ENCODE measurements around the gene GRM7. TPM values are rescaled to one million over a fixed set of nuclear protein-coding genes. Genes with fewer than 3 reads are reported as not detected.

The GRM7 gene
- total RNA-seq, 2 experiments from 2014 or later: not detected

DNA sequence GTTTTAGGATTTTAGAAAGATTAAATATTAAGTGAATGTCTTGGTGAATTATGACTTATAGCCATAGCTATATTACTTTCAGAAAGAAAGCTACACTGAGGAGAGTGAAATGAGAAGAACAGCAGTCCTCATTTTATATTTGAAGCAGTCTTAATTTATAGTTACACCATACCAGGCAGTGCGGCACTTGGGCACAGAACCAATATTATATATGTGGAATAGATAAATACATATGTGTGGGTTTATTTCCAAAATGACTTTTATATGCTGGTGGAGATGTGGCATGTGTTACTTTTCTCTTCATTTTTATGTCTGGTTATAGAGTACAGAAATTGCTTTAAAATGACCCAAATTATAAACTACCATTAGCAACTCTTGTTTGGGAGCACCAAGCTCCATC is 759.5 kb downstream of the GRM7 start:
- no peaks in the 10 kb centered on the region for H3K4me1 Mint-ChIP-seq
- no peaks in the 10 kb centered on the region for H3K36me3 Mint-ChIP-seq (ENCODE audit: low read depth)
- CTCF ChIA-PET: no interaction called here
- H3K9me3 Mint-ChIP-seq (ENCODE audit: low read depth): no peaks in the 10 kb centered on the region
- ATAC-seq (no peak), DNase-seq (no peak)
- no peaks in the 10 kb centered on the region for H3K27me3 Mint-ChIP-seq
- intact Hi-C loops (cut with DNase I, micrococcal nuclease): no loop called here
- H3K27ac Mint-ChIP-seq: no peak overlapping the region
- POLR2A ChIA-PET: no interaction called here
- H3K4me3 Mint-ChIP-seq: no peak overlapping the region

GRCh38 chr3:7621046-7621630 is 760.2 kb downstream of the GRM7 start:
- H3K27me3 Mint-ChIP-seq: no peaks in the 10 kb centered on the region
- DNase-seq (no peak), ATAC-seq (no peak)
- H3K36me3 Mint-ChIP-seq (ENCODE audit: low read depth): no peaks in the 10 kb centered on the region
- no peaks in the 10 kb centered on the region for H3K9me3 Mint-ChIP-seq (ENCODE audit: low read depth)
- intact Hi-C loops (cut with DNase I, micrococcal nuclease): no loop called here
- no peak overlapping the region for H3K4me3 Mint-ChIP-seq
- no peaks in the 10 kb centered on the region for H3K4me1 Mint-ChIP-seq
- ChIA-PET POLR2A (no interaction called here), CTCF (no interaction called here)
- H3K27ac Mint-ChIP-seq: no peak overlapping the region

DNA sequence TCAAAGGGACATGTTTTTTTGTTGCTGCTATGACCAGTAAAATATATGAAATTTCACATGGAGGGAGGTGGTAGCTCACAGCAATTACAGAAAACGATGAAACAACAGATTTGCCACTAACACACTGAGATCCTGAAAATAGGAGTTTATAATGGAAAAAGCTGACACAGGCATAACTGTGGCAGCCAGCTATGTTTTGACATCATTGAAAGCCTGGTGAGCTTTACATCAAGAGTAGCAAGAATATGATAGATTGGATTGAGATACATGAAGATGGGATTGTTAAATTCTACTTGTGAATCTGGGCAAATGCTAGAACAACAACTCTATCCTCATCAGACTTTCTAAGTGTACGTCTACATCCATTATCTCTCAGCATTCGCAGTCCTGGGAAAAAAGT is 760.7 kb downstream of the GRM7 start:
- Mint-ChIP-seq H3K9me3 (ENCODE audit: low read depth) (no peaks in the 10 kb centered on the region), H3K27ac (no peak overlapping the region), H3K27me3 (no peaks in the 10 kb centered on the region), H3K36me3 (ENCODE audit: low read depth) (no peaks in the 10 kb centered on the region), H3K4me1 (no peaks in the 10 kb centered on the region), H3K4me3 (no peak overlapping the region)
- DNase-seq (no peak), ATAC-seq (no peak)
- CTCF ChIA-PET: no interaction called here
- intact Hi-C loops (cut with DNase I, micrococcal nuclease): no loop called here
- POLR2A ChIA-PET: no interaction called here

DNA sequence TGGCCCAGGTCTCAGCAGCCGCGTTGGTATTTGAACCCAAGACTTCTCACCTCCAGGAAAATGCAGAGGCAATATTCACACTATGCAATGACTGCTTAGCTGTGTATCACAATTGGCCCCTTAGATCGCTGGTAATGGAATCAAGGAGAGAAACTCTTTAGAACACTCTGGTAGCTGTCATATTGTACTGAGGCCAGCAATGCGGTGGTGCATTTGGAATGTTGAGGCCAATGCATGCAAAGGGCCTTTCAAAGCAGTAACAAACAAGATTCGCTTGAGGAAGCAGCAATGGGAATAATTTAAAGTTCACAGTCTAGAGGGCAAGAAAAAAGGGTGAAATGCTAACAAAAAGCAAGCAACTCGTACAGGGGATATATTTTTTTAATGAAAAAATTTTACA is 764.1 kb downstream of the GRM7 start:
- DNase-seq (no peak), ATAC-seq (no peak)
- CTCF ChIA-PET: no interaction called here
- POLR2A ChIA-PET: no interaction called here
- Mint-ChIP-seq H3K27me3 (no peaks in the 10 kb centered on the region), H3K4me1 (no peaks in the 10 kb centered on the region), H3K9me3 (ENCODE audit: low read depth) (no peaks in the 10 kb centered on the region), H3K4me3 (no peak overlapping the region), H3K27ac (no peak overlapping the region), H3K36me3 (ENCODE audit: low read depth) (no peaks in the 10 kb centered on the region)
- intact Hi-C loops (cut with DNase I, micrococcal nuclease): no loop called here

DNA sequence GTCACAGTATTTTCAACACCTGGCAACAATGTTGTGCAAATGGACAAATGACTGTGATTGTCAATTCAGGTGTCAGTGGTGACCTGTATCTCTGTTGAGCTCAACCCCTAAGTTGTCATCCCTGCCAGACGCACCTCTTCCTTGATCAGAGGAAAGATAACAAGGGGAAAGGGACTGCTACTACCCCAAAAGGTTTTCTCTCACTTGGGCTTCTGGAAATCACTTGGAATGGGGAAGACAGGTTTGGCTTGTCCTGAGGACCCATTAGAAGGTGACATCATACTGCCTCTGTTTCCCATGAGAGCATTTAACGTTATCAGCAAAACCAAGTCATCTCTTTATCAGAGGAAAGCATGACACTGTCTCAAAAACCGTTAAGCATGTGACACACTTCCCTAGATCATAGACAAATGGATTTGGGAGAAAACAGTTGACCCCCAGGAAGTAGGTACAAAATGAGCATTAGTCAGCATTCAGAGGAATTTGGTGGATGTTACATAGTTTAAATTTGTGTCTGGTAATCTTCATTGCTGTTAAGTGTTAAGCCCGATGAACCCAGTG is 769.5 kb downstream of the GRM7 start:
- no peaks in the 10 kb centered on the region for H3K27me3 Mint-ChIP-seq
- no peak overlapping the region for H3K4me3 Mint-ChIP-seq
- intact Hi-C loops (cut with DNase I, micrococcal nuclease): no loop called here
- H3K9me3 Mint-ChIP-seq (ENCODE audit: low read depth): no peaks in the 10 kb centered on the region
- H3K27ac Mint-ChIP-seq: no peak overlapping the region
- no peaks in the 10 kb centered on the region for H3K4me1 Mint-ChIP-seq
- H3K36me3 Mint-ChIP-seq (ENCODE audit: low read depth): no peaks in the 10 kb centered on the region
- no peak for DNase-seq
- no peak for ATAC-seq
- ChIA-PET CTCF (no interaction called here), POLR2A (no interaction called here)

- H3K4me1 Mint-ChIP-seq: no peaks in the 10 kb centered on the region
- intact Hi-C loops (cut with DNase I, micrococcal nuclease): no loop called here
- H3K36me3 Mint-ChIP-seq (ENCODE audit: low read depth): no peaks in the 10 kb centered on the region
- no peak for DNase-seq
- H3K27me3 Mint-ChIP-seq: no peaks in the 10 kb centered on the region
- ChIA-PET CTCF (no interaction called here), POLR2A (no interaction called here)
- no peak overlapping the region for H3K4me3 Mint-ChIP-seq
- no peak overlapping the region for H3K27ac Mint-ChIP-seq
- no peaks in the 10 kb centered on the region for H3K9me3 Mint-ChIP-seq (ENCODE audit: low read depth)
- ATAC-seq: no peak
Observed at GRCh38 chr3:7630925-7631324, 770.0 kb downstream of the GRM7 start.

DNA sequence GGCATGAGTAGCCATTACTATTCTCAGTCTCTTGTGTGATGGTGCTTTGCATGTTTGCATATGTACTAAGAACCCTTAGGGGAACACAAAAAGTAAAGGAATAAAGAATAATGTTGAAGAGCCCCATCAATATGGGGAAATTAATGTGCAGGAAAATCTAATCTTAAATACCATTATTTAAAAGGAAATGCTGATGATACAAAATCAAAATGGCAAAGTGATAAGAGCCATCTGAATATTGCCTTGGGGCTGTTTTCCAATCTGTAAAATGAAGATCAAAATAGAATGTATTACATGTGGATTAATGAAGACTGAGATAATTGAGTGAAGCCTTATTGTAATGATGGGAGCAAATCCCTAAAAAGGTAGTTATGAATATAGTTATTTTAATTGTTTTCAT is 771.4 kb downstream of the GRM7 start:
- Mint-ChIP-seq H3K4me3 (no peak overlapping the region), H3K27me3 (no peaks in the 10 kb centered on the region), H3K36me3 (ENCODE audit: low read depth) (no peaks in the 10 kb centered on the region), H3K9me3 (ENCODE audit: low read depth) (no peaks in the 10 kb centered on the region), H3K4me1 (no peaks in the 10 kb centered on the region), H3K27ac (no peak overlapping the region)
- intact Hi-C loops (cut with DNase I, micrococcal nuclease): no loop called here
- ATAC-seq: no peak
- ChIA-PET POLR2A (no interaction called here), CTCF (no interaction called here)
- DNase-seq: no peak

- CTCF ChIA-PET: no interaction called here
- H3K36me3 Mint-ChIP-seq (ENCODE audit: low read depth): no peaks in the 10 kb centered on the region
- intact Hi-C loops (cut with DNase I, micrococcal nuclease): no loop called here
- no peak overlapping the region for H3K27ac Mint-ChIP-seq
- ATAC-seq (no peak), DNase-seq (no peak)
- POLR2A ChIA-PET: no interaction called here
- no peak overlapping the region for H3K4me3 Mint-ChIP-seq
- peaks cover 2% of the 10 kb centered on the region for H3K27me3 Mint-ChIP-seq
- H3K9me3 Mint-ChIP-seq (ENCODE audit: low read depth): no peaks in the 10 kb centered on the region
- no peaks in the 10 kb centered on the region for H3K4me1 Mint-ChIP-seq
Observed at GRCh38 chr3:7637694-7638093, 776.8 kb downstream of the GRM7 start.

- Mint-ChIP-seq H3K27me3 (peaks cover 2% of the 10 kb centered on the region), H3K36me3 (ENCODE audit: low read depth) (no peaks in the 10 kb centered on the region), H3K4me3 (no peak overlapping the region), H3K27ac (no peak overlapping the region), H3K4me1 (no peaks in the 10 kb centered on the region), H3K9me3 (ENCODE audit: low read depth) (no peaks in the 10 kb centered on the region)
- DNase-seq (no peak), ATAC-seq (no peak)
- CTCF ChIA-PET: no interaction called here
- intact Hi-C loops (cut with DNase I, micrococcal nuclease): no loop called here
- POLR2A ChIA-PET: no interaction called here
Observed at GRCh38 chr3:7638103-7638502, 777.2 kb downstream of the GRM7 start.

- POLR2A ChIA-PET: no interaction called here
- H3K4me1 Mint-ChIP-seq: no peaks in the 10 kb centered on the region
- intact Hi-C loops (cut with DNase I, micrococcal nuclease): no loop called here
- H3K4me3 Mint-ChIP-seq: no peak overlapping the region
- H3K27ac Mint-ChIP-seq: no peak overlapping the region
- ATAC-seq (no peak), DNase-seq (no peak)
- CTCF ChIA-PET: no interaction called here
- H3K27me3 Mint-ChIP-seq: peaks cover 2% of the 10 kb centered on the region
- no peaks in the 10 kb centered on the region for H3K9me3 Mint-ChIP-seq (ENCODE audit: low read depth)
- no peaks in the 10 kb centered on the region for H3K36me3 Mint-ChIP-seq (ENCODE audit: low read depth)
Observed at GRCh38 chr3:7640787-7641186, 779.9 kb downstream of the GRM7 start.

DNA sequence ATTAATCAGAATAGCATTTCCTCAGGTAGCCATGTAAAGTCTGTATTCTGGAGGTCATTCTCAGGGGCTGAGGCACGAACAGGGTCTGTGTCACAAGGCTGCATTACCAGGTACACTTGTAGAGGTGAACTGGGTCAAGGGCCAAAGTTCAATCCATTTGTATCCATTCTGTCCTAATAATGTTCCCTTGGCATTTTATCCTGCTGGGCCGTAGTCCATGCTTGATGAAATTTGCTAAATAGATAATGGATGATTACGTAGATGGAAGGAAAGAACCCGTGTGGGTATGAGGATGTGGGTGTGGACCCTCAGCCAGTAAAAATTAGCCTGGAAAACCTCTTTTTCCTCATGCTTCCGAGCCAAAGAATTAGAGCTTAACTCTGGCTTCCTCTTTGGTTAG is 785.9 kb downstream of the GRM7 start:
- peaks cover 2% of the 10 kb centered on the region for H3K9me3 Mint-ChIP-seq (ENCODE audit: low read depth)
- CTCF ChIA-PET: interaction anchor here (1.1 kb wide), 1 partner anchor 771 kb away, joined by 3 read pairs; no protein-coding TSS in a partner anchor
- no peak for DNase-seq
- H3K4me1 Mint-ChIP-seq: no peaks in the 10 kb centered on the region
- no peak overlapping the region for H3K27ac Mint-ChIP-seq
- intact Hi-C loops (cut with DNase I, micrococcal nuclease): no loop called here
- H3K27me3 Mint-ChIP-seq: peaks cover 2% of the 10 kb centered on the region
- POLR2A ChIA-PET: no interaction called here
- no peaks in the 10 kb centered on the region for H3K36me3 Mint-ChIP-seq (ENCODE audit: low read depth)
- ATAC-seq: no peak
- no peak overlapping the region for H3K4me3 Mint-ChIP-seq

GRCh38 chr3:7650466-7650865 is 789.6 kb downstream of the GRM7 start:
- Mint-ChIP-seq H3K27me3 (peaks cover 4% of the 10 kb centered on the region), H3K4me1 (no peaks in the 10 kb centered on the region), H3K36me3 (ENCODE audit: low read depth) (no peaks in the 10 kb centered on the region), H3K9me3 (ENCODE audit: low read depth) (peaks cover 2% of the 10 kb centered on the region), H3K4me3 (no peak overlapping the region), H3K27ac (no peak overlapping the region)
- DNase-seq: no peak
- ChIA-PET CTCF (no interaction called here), POLR2A (no interaction called here)
- intact Hi-C loops (cut with DNase I, micrococcal nuclease): no loop called here
- no peak for ATAC-seq

DNA sequence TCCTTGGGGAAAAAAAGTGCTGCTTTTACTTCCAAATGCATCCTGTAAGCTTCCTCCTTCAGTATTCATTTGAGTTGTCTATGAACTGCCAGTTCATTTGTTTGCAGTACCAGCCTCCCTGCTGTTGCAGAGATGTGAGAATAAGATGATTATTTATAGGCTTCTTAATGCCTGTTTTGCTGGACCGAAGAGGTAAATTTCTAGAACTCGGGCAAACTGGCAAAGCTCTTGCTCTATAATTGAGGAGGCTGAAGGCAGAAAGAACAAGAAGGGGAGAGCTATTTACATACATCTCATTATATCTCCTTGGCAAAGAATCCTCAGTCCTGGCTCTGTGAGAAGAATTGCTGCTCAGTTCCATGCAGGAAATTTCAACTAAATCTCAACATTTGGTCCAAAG is 790.4 kb downstream of the GRM7 start:
- Mint-ChIP-seq H3K27me3 (peaks cover 4% of the 10 kb centered on the region), H3K9me3 (ENCODE audit: low read depth) (peaks cover 2% of the 10 kb centered on the region), H3K36me3 (ENCODE audit: low read depth) (no peaks in the 10 kb centered on the region), H3K4me1 (no peaks in the 10 kb centered on the region), H3K27ac (no peak overlapping the region), H3K4me3 (no peak overlapping the region)
- intact Hi-C loops (cut with DNase I, micrococcal nuclease): no loop called here
- DNase-seq (no peak), ATAC-seq (no peak)
- ChIA-PET POLR2A (no interaction called here), CTCF (no interaction called here)
